ENCODE results near the gene CREG2. TPM values are rescaled to one million over a fixed set of nuclear protein-coding genes. Genes with fewer than 3 reads are reported as not detected.
"Not testable (repeated sequence)": the region's sequence is repeated elsewhere in the genome, so short reads cannot be mapped to it uniquely, and the experiment has no call there.

CREG2 gene
- total RNA-seq, 1 experiment from 2014 or later = not detected

- DNase-seq (ENCODE audit: low spot score) = no peak
Measured at GRCh38 chr2:101374821-101375561, 12.3 kb downstream of the CREG2 start.

GRCh38 chr2:101372792-101373191 is 14.5 kb downstream of the CREG2 start:
- DNase-seq (ENCODE audit: low spot score) = no peak

- DNase-seq (ENCODE audit: low spot score) = no peak
Measured at GRCh38 chr2:101371636-101372035, 15.7 kb downstream of the CREG2 start.

- DNase-seq (ENCODE audit: low spot score) = no peak
Measured at GRCh38 chr2:101369100-101369499, 18.2 kb downstream of the CREG2 start.

- DNase-seq (ENCODE audit: low spot score) = no peak
Measured at GRCh38 chr2:101368376-101368775, 18.9 kb downstream of the CREG2 start.

- no peak for DNase-seq (ENCODE audit: low spot score)
Measured at GRCh38 chr2:101367508-101367907, 19.8 kb downstream of the CREG2 start.

- DNase-seq (ENCODE audit: low spot score) = no peak
Measured at GRCh38 chr2:101364878-101365277, 22.4 kb downstream of the CREG2 start.

DNA sequence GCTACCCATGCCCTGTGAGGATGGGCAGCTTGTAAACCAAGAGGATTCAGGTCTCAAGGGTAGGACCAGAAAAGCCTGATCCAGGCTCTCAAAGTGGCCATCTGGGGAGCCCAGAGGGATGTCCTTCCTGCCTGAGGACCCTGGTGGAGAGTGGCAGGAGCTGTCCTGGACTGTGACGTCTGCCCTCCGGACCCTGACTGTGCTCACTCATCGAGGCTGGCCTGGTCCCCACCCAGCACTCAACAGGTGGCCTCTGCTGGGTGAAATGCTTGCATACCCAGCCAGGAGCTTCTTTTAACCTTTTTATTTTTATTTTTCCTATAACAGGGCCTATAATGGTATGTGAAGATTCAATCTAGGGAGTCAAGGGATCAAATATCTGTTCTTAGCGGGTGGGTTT is 24.5 kb downstream of the CREG2 start:
- DNase-seq (ENCODE audit: low spot score) = no peak

DNA sequence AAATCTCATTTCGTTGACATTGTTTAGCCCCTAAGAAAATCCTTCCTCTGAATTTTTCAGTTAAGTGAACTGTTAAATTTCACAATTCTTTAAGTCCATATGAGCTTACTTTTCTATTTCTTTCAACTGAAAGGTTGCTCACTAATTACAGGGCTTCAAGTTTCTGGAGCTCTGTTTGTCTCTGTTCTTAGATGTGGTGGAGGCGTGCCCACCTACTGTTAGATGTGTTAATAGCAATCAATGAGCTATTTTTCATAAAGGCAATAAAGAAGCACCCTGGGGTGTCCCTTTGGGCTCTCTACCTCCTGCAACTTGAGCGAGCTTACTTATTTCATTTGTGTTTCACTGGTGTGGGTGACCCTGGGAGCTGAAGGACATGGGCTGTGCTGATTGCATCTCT is 25.0 kb downstream of the CREG2 start:
- DNase-seq (ENCODE audit: low spot score) = no peak

DNA sequence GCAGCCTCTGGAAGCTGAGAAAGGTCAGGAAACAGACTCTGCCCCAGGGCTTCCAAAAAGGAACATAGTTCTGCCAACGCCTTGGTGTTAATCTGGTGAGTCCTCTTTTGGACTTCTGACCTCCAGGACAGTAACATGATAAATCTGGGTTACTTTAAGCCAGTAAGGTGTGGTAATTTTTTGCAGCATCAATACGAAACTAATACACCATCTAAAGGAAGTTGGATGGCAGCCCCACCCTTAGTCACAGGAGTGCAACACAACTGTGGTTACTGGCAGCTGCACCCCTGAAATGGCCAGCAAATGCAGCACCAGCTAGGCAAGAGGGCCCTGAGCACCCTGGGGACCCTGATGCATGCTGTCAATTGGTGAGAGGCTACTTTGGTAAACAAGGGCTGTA is 25.8 kb downstream of the CREG2 start:
- no peak for DNase-seq (ENCODE audit: low spot score)

DNA sequence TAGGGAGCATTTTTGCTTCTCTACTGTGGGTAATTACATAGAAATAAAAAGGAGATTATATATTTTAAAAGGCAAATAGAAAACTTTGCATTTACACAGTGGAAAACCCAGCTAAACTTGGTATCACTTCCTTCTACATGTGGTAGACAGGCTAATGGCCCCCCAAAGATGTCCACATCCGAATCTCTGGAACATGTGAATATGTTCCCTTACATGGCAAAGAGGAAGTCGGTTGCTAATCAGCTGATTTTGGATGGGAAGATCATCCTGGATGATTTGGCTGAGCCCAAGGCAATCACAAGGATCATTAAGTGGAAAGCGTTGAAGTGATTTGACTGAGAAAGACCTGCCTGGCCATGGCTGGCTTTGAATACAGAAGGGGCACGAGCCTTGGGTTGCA is 26.2 kb downstream of the CREG2 start:
- no peak for DNase-seq (ENCODE audit: low spot score)

DNA sequence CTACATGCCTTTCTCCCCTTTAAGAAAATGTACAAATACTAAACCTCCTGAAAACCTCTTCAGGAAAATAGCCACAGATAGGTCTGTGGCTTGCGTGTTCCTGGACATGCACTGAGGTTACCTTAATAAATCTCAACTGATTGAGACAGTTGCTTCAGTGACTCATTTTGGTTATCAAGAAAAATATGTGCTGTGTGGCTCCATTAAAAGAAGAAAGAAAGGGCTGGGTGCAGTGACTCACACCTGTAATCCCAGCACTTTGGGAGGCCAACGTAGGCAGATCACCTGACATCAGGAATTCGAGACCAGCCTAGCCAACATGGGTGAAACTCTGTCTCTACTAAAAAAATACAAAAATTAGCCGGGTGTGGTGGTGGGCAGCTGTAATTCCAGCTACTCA is 27.1 kb downstream of the CREG2 start:
- peak; percentile 56 for DNase-seq (ENCODE audit: low spot score)

DNA sequence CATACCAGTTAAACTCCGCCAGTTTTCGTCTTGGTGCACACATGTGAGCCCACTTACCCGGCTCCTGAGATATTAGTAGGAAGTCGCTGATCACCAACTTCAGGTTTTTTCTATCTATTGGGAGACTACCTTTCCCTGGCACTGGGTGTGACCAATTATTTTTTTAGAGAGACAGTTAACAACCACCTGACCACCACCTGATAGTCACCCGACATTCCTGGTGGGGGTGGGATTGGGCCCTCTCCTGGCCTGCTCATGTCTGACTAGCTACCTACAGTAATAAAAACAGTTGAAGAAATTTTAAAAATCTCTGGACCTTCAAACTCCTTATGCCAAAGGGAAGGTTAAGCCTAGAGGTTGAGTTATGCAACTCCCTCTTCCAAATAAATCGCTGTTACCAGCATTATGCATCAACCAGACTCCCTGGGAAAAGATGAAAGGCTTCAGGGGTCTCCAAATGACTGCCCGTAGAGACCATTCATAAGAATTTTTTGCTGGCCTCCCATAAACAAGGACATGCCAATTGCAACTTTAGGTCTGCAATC is 27.8 kb downstream of the CREG2 start:
- no peak for DNase-seq (ENCODE audit: low spot score)

DNA sequence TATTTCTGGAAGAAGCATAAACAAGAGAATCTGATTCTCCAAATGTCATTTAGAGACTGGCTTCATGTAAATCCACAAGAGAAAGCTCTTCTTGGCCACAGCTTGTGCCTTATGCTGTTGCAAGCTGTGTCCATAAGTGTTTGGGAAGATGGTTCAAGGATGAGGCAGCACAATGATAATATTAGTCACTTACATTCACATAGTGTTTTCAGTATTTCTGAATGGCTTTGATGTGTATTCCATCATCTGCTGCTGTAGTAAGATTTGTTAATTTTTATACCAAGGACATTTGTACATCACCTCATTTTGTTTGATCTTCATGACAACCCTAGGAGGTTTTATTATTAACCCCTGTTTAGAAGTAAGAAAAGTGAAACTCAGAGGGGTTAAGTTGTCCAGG is 29.9 kb downstream of the CREG2 start:
- no peak for DNase-seq (ENCODE audit: low spot score)

DNA sequence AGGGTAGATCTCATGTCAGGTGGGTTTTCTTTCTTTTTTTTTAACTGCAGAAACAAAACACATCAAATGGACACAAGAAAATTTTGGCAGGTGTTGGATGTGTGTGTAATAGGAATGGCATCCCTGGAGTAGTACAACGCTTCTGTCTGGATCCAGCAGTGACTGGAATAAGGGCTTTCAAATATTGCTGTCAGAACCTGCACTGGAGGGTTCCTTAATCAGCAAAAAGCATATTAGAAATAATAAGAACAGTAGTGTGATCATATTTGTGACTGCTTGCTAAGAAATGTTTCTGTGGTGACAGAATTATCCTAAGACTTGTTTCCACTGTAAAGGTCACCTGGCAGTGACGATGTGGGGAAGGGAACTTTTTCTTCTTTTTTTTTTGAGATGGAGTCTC is 30.8 kb downstream of the CREG2 start:
- no peak for DNase-seq (ENCODE audit: low spot score)

- DNase-seq (ENCODE audit: low spot score) = no peak
Measured at GRCh38 chr2:101356055-101356454, 31.2 kb downstream of the CREG2 start.

DNA sequence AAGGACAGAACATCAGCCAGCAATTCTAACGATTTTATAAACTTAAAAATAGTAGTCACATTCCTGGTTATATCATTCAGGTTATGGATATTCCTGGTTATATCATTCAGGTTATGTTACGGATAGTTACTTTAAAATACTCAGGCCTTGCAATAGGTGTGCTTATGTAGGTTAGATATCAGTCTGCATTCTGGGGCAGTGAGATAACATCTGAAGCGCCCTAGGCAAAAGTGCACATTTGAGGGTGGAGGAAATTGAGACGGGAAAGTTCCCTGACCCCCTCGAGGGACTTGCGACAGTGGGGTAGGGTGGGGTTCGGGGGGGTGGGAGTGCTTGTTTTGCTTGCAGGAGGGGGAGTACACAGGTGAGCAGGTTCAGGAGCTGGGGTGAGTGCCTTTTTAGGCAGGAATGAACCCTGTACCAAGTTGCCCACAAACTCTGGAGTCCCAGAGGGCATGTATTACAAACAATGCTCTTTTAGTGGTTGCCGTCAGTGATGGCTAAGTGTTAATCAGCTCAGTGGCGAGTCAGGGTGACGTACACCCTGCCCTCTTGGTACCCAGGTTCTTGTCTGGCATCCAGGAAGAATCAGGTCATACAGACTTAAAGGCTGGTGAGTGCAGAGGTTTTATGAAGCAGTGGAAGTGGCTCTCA is 31.8 kb downstream of the CREG2 start:
- no peak for DNase-seq (ENCODE audit: low spot score)

DNA sequence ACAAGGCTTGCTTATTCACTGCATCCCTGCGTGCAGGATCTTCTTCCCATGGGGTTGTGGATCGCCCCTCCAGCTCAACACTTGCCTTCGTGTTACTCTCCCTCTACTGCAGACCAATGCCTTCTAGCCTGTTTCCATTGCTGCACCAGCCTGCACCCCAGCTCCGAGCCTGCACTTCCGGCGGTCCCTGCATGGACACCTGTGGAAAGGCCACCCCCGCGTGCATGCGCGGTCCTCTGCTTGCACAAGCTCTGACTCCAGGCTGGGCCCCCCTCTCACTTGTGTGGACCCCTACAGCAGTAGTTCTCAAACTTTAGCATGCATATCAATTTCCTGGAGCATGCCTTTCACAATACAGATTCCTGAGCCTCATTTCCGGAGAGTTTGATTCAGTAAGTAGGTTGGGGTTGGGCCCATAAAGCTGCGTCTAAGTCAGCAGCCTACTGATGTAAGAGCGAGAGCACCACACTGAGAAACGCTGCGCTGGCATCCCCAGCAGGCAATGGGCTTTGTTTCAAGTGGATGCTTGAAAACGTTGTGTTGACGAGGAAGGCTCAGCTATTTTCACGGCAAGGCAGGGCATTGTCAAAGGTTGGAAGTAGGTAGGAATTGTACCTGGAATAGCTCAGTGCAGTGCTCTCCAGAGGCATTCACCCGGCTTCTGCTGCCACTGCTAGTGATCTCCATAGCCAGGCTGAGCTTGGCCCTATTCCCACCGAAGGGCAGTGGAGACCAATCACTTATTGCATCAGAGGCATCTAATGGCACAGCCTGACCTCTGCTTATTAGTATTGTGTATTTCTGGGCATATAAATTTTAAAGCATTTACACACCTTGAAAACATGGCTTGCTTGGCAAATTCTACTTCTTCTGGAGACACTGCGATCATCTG is 32.6 kb downstream of the CREG2 start:
- no peak for DNase-seq (ENCODE audit: low spot score)

GRCh38 chr2:101352631-101353030 is 34.7 kb downstream of the CREG2 start:
- DNase-seq (ENCODE audit: low spot score) = not testable (repeated sequence)

- no peak for DNase-seq (ENCODE audit: low spot score)
Measured at GRCh38 chr2:101351207-101351606, 36.1 kb downstream of the CREG2 start.

GRCh38 chr2:101349893-101350662 is 37.2 kb downstream of the CREG2 start:
- peak; percentile 36 for DNase-seq (ENCODE audit: low spot score)
